ENCODE measurements around the gene RPLP2.

DNA sequence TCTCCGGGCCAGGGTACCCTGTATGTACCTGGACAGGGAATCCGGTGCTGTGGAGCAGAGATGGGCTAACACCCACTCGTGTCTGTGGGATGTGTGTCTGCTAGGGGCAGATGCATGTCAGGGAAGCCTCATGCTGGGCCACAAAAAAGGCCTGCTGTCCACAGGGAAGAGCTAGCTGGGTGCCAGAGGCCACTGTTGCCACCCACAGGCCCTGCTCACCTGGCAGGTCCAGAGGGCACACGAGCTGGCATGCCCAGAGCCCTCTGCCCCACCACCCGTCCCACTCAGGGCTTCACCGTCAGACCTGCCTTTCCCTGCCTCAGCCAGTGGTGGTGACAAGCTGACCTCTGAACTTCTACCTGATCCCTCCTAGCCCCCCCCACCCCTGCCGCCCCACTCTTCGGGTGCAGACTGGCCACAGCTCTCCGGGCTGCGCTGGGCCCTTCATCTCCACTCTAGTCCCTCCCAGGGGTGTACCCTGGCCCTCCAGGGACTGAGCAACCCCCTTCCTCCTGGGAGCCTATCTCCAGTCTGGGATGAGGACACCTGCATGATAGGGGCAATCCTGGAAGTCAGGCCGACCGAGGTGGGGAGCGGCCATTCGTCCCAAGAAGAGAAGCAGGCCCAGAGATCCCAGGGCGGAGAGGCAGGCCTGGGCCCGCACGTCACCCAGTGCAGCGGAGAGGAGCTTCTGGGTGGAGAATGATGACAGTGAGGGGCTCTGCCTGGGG is 13.0 kb upstream of the RPLP2 start:
- TF ChIP-seq, protein P1, sequence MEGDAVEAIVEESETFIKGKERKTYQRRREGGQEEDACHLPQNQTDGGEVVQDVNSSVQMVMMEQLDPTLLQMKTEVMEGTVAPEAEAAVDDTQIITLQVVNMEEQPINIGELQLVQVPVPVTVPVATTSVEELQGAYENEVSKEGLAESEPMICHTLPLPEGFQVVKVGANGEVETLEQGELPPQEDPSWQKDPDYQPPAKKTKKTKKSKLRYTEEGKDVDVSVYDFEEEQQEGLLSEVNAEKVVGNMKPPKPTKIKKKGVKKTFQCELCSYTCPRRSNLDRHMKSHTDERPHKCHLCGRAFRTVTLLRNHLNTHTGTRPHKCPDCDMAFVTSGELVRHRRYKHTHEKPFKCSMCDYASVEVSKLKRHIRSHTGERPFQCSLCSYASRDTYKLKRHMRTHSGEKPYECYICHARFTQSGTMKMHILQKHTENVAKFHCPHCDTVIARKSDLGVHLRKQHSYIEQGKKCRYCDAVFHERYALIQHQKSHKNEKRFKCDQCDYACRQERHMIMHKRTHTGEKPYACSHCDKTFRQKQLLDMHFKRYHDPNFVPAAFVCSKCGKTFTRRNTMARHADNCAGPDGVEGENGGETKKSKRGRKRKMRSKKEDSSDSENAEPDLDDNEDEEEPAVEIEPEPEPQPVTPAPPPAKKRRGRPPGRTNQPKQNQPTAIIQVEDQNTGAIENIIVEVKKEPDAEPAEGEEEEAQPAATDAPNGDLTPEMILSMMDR (IDR thresholded peaks at IDR 0.05), result no peak
- TF ChIP-seq POLR2A (IDR thresholded peaks at IDR 0.05) (no peak), EP300 (IDR thresholded peaks at IDR 0.05) (no peak), POLR2AphosphoS5 (IDR thresholded peaks at IDR 0.05) (no peak)
